Neuronal stem cell (in vitro differentiated cells): ENCODE results near the gene NDUFB7.

Source experiments
- DNase-seq: peaks from one replicate; pipeline ENCODE4 v3.0.0-alpha.2; 2013; ENCODE audit warnings: low spot score
- H2AFZ ChIP-seq: one replicate; pipeline ENCODE4 v1.6.1; 2013; ENCODE audit warnings: mild to moderate bottlenecking, low read length, inconsistent platforms
- H2AK5ac ChIP-seq: 2 replicates; pipeline ENCODE4 v1.6.1; 2013; ENCODE audit warnings: low read depth, mild to moderate bottlenecking, inconsistent platforms, low read length, moderate library complexity, mixed read lengths
- H2BK120ac ChIP-seq: 2 replicates; pipeline ENCODE4 v1.6.1; 2013; ENCODE audit warnings: low read depth, mild to moderate bottlenecking, inconsistent platforms, low read length, moderate library complexity, mixed read lengths
- H2BK12ac ChIP-seq: one replicate; pipeline ENCODE4 v1.6.1; 2013; ENCODE audit warnings: low read length, inconsistent platforms
- H2BK15ac ChIP-seq: 2 replicates; pipeline ENCODE4 v1.6.1; 2013; ENCODE audit warnings: mild to moderate bottlenecking, low read length, inconsistent platforms, mixed read lengths
- H2BK5ac ChIP-seq: one replicate; pipeline ENCODE4 v1.6.1; 2013; ENCODE audit warnings: inconsistent platforms, mild to moderate bottlenecking, low read length, moderate library complexity
- H3K14ac ChIP-seq: one replicate; pipeline ENCODE4 v1.6.1; 2013; ENCODE audit warnings: low read length, inconsistent platforms
- H3K18ac ChIP-seq: 2 replicates; pipeline ENCODE4 v1.6.1; 2013; ENCODE audit warnings: low read length, inconsistent platforms
- H3K23ac ChIP-seq: 2 replicates; pipeline ENCODE4 v1.6.1; 2013; ENCODE audit warnings: low read depth, mild to moderate bottlenecking, mixed read lengths, low read length, inconsistent platforms; ENCODE audit not compliant: poor library complexity
- H3K27ac ChIP-seq: replicated peaks from 3 replicates; pipeline ENCODE4 v1.5.1; 2013; ENCODE audit warnings: low read length, inconsistent platforms
- H3K27me3 ChIP-seq, 3 experiments: 2 replicates each; pipeline ENCODE4 v1.6.1; 2013; ENCODE audit warnings: low read length in 3 of 3, mild to moderate bottlenecking in 2 of 3, inconsistent platforms in 1 of 3, low read depth in 1 of 3, mixed read lengths in 1 of 3, moderate library complexity in 1 of 3; ENCODE audit not compliant: control insufficient read depth in 3 of 3, insufficient read depth in 3 of 3
- H3K36me3 ChIP-seq, 2 donors: replicated peaks in 1 of 2; 2 replicates each; pipeline ENCODE4 v1.6.1; 2013; ENCODE audit warnings: low read length in 2 of 2; ENCODE audit not compliant: control insufficient read depth in 2 of 2, insufficient read depth in 2 of 2
- H3K4ac ChIP-seq: 2 replicates; pipeline ENCODE4 v1.6.1; 2013; ENCODE audit warnings: inconsistent platforms, mild to moderate bottlenecking, low read length, moderate library complexity
- H3K4me1 ChIP-seq, 2 donors: 1 replicate in 1 of 2; 2 replicates in 1 of 2; pipeline ENCODE4 v1.6.1; 2013; ENCODE audit warnings: low read length in 2 of 2, low read depth in 1 of 2; ENCODE audit not compliant: control insufficient read depth in 2 of 2, insufficient read depth in 1 of 2
- H3K4me2 ChIP-seq: one replicate; pipeline ENCODE4 v1.6.1; 2013; ENCODE audit warnings: mild to moderate bottlenecking, low read length, inconsistent platforms; ENCODE audit not compliant: insufficient read depth, poor library complexity, severe bottlenecking
- H3K4me3 ChIP-seq, 2 donors: 2 replicates each; pipeline ENCODE4 v1.5.1; 2013; ENCODE audit warnings: low read length in 2 of 2, mild to moderate bottlenecking in 2 of 2, inconsistent platforms in 1 of 2, moderate library complexity in 1 of 2
- H3K79me1 ChIP-seq: one replicate; pipeline ENCODE4 v1.6.1; 2013; ENCODE audit warnings: low read depth, mild to moderate bottlenecking, inconsistent platforms, low read length, moderate library complexity
- H3K9ac ChIP-seq: one replicate; pipeline ENCODE4 v1.6.1; 2013; ENCODE audit warnings: mild to moderate bottlenecking, low read depth, low read length, inconsistent platforms; ENCODE audit not compliant: poor library complexity
- H3K9me3 ChIP-seq, 2 donors: replicated peaks in 1 of 2; 2 replicates each; pipeline versions ENCODE3 to v1.6.1; 2013; ENCODE audit warnings: low read length in 2 of 2, mild to moderate bottlenecking in 2 of 2, inconsistent platforms in 1 of 2, low read depth in 1 of 2, mixed read lengths in 1 of 2, moderate library complexity in 1 of 2; ENCODE audit not compliant: control insufficient read depth in 2 of 2, insufficient read depth in 1 of 2
- H4K8ac ChIP-seq: one replicate; pipeline ENCODE4 v1.6.1; 2013; ENCODE audit warnings: low read depth, mild to moderate bottlenecking, inconsistent platforms, low read length, moderate library complexity
- H4K91ac ChIP-seq: one replicate; pipeline ENCODE4 v1.6.1; 2013; ENCODE audit warnings: low read length, low read depth, mild to moderate bottlenecking, inconsistent platforms; ENCODE audit not compliant: poor library complexity
- WGBS, 2 donors: extraction: QIAGEN DNeasy Blood & Tissue Kit; methylation state at CpG; one replicate each; pipeline ENCODE4 v1.1.7; 2013; ENCODE audit warnings: missing lambda C conversion rate in 2 of 2, mixed read lengths in 1 of 2; ENCODE audit not compliant: insufficient read length in 2 of 2, insufficient replicate concordance in 1 of 2; ENCODE audit errors: extremely low coverage in 2 of 2; 5-methylcytosine and 5-hydroxymethylcytosine counted together

Gene NDUFB7

GRCh38 chr19:14528419-14529253 lies 43.2 kb downstream of the NDUFB7 start:
- WGBS, 2 donors: no CpG with 5 or more reads among the region's 39 CpGs

GRCh38 chr19:14526423-14526822 lies 45.4 kb downstream of the NDUFB7 start:
- DNase-seq: no peak
- Histone ChIP-seq H3K9me3 (no peaks in the 10 kb centered on the region), H3K27me3 (no peaks in the 10 kb centered on the region), H3K4ac (no peak overlapping the region), H2BK12ac (no peak overlapping the region), H3K14ac (no peak overlapping the region), H4K91ac (no peak overlapping the region), H2BK120ac (no peak overlapping the region), H2AFZ (peak overlapping the region; percentile 77), H3K27ac (no peak overlapping the region), H4K8ac (no peak overlapping the region), H2BK15ac (peak overlapping the region; percentile 16), H3K9ac (no peak overlapping the region), H2BK5ac (no peak overlapping the region), H3K4me1 (peaks cover 1 to 4% of the 10 kb centered on the region in 2 donors), H3K4me3 (no peak overlapping the region), H3K4me2 (no peak overlapping the region), H3K23ac (no peak overlapping the region), H2AK5ac (no peak overlapping the region), H3K36me3 (no peaks in the 10 kb centered on the region), H3K79me1 (no peaks in the 10 kb centered on the region), H3K18ac (no peak overlapping the region)
- WGBS, 2 donors: no CpG with 5 or more reads among the region's 4 CpGs

More at GRCh38 chr19:14528419-14529253, 43.2 kb downstream of the NDUFB7 start:
- peak overlapping the region; percentile 83 for H2AFZ ChIP-seq
- H2BK120ac ChIP-seq: no peak overlapping the region
- peak overlapping the region; percentile 19 for H2BK15ac ChIP-seq
- H3K9ac ChIP-seq: no peak overlapping the region
- H3K4me3 ChIP-seq: peak overlapping the region; percentile 38 to 68
- H3K36me3 ChIP-seq: peaks cover 0 to 13% of the 10 kb centered on the region in 2 donors
- H3K4me2 ChIP-seq: peak overlapping the region; percentile 65
- peaks cover 4% of the 10 kb centered on the region for H3K79me1 ChIP-seq
- no peak overlapping the region for H2BK12ac ChIP-seq
- H2AK5ac ChIP-seq: peak overlapping the region; percentile 8
- no peak overlapping the region for H4K91ac ChIP-seq
- H3K23ac ChIP-seq: no peak overlapping the region
- H3K4ac ChIP-seq: no peak overlapping the region
- H2BK5ac ChIP-seq: peak overlapping the region; percentile 89
- H3K18ac ChIP-seq: peak overlapping the region; percentile 71
- H3K14ac ChIP-seq: no peak overlapping the region
- peak overlapping the region; percentile 59 for H3K27ac ChIP-seq
- DNase-seq: no peak
- no peak overlapping the region for H4K8ac ChIP-seq
- H3K27me3 ChIP-seq: no peaks in the 10 kb centered on the region
- no peaks in the 10 kb centered on the region for H3K9me3 ChIP-seq
- peaks cover 1 to 4% of the 10 kb centered on the region in 2 donors for H3K4me1 ChIP-seq

- Histone ChIP-seq H2BK12ac (no peak overlapping the region), H4K8ac (no peak overlapping the region), H4K91ac (no peak overlapping the region), H3K9me3 (no peaks in the 10 kb centered on the region), H3K4me3 (no peak overlapping the region), H3K23ac (no peak overlapping the region), H3K27me3 (no peaks in the 10 kb centered on the region), H3K27ac (no peak overlapping the region), H3K36me3 (no peaks in the 10 kb centered on the region), H3K14ac (no peak overlapping the region), H2AFZ (peak overlapping the region; percentile 77), H2BK120ac (no peak overlapping the region), H2BK5ac (no peak overlapping the region), H2AK5ac (no peak overlapping the region), H3K9ac (no peak overlapping the region), H3K18ac (no peak overlapping the region), H3K4ac (no peak overlapping the region), H2BK15ac (no peak overlapping the region), H3K4me2 (no peak overlapping the region), H3K79me1 (no peaks in the 10 kb centered on the region), H3K4me1 (peaks cover 1 to 4% of the 10 kb centered on the region in 2 donors)
- no peak for DNase-seq
- no CpG with 5 or more reads among the region's 6 CpGs for WGBS, 2 donors
Measured at GRCh38 chr19:14525729-14526128, 46.1 kb downstream of the NDUFB7 start.

- Histone ChIP-seq H3K4me1 (peaks cover 10 to 13% of the 10 kb centered on the region in 2 donors), H3K36me3 (peaks cover 8 to 18% of the 10 kb centered on the region in 2 donors), H4K91ac (no peak overlapping the region), H3K23ac (no peak overlapping the region), H3K4me2 (no peak overlapping the region), H3K18ac (no peak overlapping the region), H3K9me3 (no peaks in the 10 kb centered on the region), H3K14ac (no peak overlapping the region), H4K8ac (no peak overlapping the region), H2BK15ac (no peak overlapping the region), H3K4ac (no peak overlapping the region), H2BK12ac (no peak overlapping the region), H2BK120ac (no peak overlapping the region), H3K9ac (no peak overlapping the region), H2BK5ac (no peak overlapping the region), H3K79me1 (peaks cover 5% of the 10 kb centered on the region), H2AFZ (peak overlapping the region; percentile 2), H3K27me3 (no peaks in the 10 kb centered on the region), H3K4me3 (no peak overlapping the region), H3K27ac (no peak overlapping the region), H2AK5ac (no peak overlapping the region)
- no CpG with 5 or more reads among the region's 4 CpGs for whole genome bisulfite sequencing, 2 donors
- DNase-seq: no peak
Measured at GRCh38 chr19:14520543-14520942, 51.3 kb downstream of the NDUFB7 start.
